Measurements from ENCODE around the gene SHLD1. TPM values are rescaled to one million over a fixed set of nuclear protein-coding genes. Genes with fewer than 3 reads are reported as not detected.

The SHLD1 gene
- total and polyA plus RNA-seq, 2 experiments from 2014 or later: 1.4 to 15.0 TPM

DNA sequence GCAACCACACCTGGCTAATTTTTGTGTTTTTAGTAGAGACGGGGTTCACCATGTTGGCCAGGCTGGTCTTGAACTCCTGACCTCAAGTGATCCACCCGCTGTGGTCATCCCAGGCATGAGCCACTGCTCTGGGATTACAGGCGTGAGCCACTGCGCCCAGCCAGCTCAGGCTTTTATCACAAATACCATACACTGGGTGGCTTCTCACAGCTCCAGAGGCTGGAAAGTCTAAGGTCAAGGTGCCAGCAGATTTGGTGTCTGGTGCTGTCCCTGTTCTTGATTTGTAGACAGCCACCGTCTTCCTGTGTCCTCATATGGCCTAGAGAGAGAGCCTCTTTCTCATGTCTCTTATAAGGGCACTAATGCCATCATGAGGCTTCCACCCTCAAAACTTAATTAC is 25.9 kb downstream of the SHLD1 start:
- H3K9me2 ChIP-seq (ENCODE audit: insufficient read depth): no peaks in the 10 kb centered on the region
- DNase-seq (ENCODE audit: low spot score) (no peak), ATAC-seq (no peak)
- no peaks in the 10 kb centered on the region for H3K27me3 Mint-ChIP-seq (ENCODE audit: insufficient read depth, low read depth, poor library complexity)
- no peaks in the 10 kb centered on the region for H3K79me2 ChIP-seq (replicated peaks; ENCODE audit: insufficient read depth)
- TF ChIP-seq, protein P1, sequence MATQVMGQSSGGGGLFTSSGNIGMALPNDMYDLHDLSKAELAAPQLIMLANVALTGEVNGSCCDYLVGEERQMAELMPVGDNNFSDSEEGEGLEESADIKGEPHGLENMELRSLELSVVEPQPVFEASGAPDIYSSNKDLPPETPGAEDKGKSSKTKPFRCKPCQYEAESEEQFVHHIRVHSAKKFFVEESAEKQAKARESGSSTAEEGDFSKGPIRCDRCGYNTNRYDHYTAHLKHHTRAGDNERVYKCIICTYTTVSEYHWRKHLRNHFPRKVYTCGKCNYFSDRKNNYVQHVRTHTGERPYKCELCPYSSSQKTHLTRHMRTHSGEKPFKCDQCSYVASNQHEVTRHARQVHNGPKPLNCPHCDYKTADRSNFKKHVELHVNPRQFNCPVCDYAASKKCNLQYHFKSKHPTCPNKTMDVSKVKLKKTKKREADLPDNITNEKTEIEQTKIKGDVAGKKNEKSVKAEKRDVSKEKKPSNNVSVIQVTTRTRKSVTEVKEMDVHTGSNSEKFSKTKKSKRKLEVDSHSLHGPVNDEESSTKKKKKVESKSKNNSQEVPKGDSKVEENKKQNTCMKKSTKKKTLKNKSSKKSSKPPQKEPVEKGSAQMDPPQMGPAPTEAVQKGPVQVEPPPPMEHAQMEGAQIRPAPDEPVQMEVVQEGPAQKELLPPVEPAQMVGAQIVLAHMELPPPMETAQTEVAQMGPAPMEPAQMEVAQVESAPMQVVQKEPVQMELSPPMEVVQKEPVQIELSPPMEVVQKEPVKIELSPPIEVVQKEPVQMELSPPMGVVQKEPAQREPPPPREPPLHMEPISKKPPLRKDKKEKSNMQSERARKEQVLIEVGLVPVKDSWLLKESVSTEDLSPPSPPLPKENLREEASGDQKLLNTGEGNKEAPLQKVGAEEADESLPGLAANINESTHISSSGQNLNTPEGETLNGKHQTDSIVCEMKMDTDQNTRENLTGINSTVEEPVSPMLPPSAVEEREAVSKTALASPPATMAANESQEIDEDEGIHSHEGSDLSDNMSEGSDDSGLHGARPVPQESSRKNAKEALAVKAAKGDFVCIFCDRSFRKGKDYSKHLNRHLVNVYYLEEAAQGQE (IDR thresholded peaks at IDR 0.05; ENCODE audit: unreplicated experiment): no peak
- H3K36me3 ChIP-seq (ENCODE audit: insufficient read depth): no peaks in the 10 kb centered on the region
- no peaks in the 10 kb centered on the region; the same call in 2 of the 3 replicates for H3K9me3 Mint-ChIP-seq
- peaks cover 4% of the 10 kb centered on the region; the same call in 2 of the 3 replicates for H3K4me1 Mint-ChIP-seq
- no peak overlapping the region for H3K4me3 Mint-ChIP-seq
- H3K27ac Mint-ChIP-seq: no peak overlapping the region
- no peaks in the 10 kb centered on the region for H4K20me1 ChIP-seq (replicated peaks; ENCODE audit: insufficient read depth)
- peaks cover 7% of the 10 kb centered on the region; the same call in 1 of the 2 replicates for H3K4me1 ChIP-seq (ENCODE audit: insufficient read depth)
- H3F3A ChIP-seq (replicated peaks; ENCODE audit: low read depth): no peaks in the 10 kb centered on the region
- H3K4me3 ChIP-seq: no peak overlapping the region
- no peak overlapping the region for H2AFZ ChIP-seq
- H3K27me3 ChIP-seq (ENCODE audit: insufficient read depth): no peaks in the 10 kb centered on the region
- H3K27ac ChIP-seq (ENCODE audit: low read depth): no peak overlapping the region
- peaks cover 10% of the 10 kb centered on the region; the same call in 2 of the 3 replicates for H3K36me3 Mint-ChIP-seq (ENCODE audit: low read depth)
- H3K4me2 ChIP-seq: no peak overlapping the region

DNA sequence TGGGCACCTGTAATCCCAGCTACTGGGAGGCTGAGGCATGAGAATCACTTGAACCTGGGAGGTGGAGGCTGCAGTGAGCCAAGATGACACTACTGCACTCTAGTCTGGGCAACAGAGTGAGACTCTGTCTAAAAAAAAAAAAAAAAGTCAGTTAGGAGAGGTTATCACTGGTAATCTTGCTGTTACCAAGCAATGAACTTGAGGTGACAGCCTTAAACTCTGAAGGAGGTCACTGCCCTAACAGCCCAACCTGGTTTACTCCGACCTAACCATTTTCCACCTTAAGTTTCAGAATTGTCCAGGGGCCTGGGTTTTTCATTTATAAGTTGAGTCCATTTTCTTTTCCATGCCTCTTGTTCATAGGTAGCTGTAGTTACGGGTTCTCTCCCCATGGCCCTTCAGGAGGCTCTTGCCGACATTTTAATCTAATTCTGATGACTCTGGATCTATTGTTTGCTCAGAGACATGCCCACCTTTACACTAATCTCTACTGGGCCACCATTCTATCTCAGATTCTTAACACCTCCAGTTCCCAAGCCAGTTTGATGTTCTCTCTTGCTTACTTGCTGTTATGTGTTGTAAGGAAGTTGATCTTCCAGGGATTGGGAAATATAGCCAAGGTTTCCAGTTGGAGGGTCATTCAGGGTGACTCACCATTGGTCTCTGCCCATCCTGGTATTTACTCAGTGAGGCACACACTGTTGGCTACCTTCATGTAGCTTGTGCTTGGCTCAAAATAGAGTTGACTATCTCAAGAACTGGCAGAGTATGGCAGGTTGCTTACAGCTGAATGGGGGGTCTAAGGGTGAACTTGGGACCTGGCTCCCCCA is 29.1 kb downstream of the SHLD1 start:
- H3K36me3 ChIP-seq (ENCODE audit: insufficient read depth): no peaks in the 10 kb centered on the region
- no peaks in the 10 kb centered on the region for H3K27me3 Mint-ChIP-seq (ENCODE audit: insufficient read depth, low read depth, poor library complexity)
- no peaks in the 10 kb centered on the region for H3F3A ChIP-seq (replicated peaks; ENCODE audit: low read depth)
- H3K9me3 Mint-ChIP-seq: no peaks in the 10 kb centered on the region
- DNase-seq (ENCODE audit: low spot score): no peak
- peaks cover 9% of the 10 kb centered on the region; the same call in 2 of the 3 replicates for H3K36me3 Mint-ChIP-seq (ENCODE audit: low read depth)
- no peak for ATAC-seq
- no peak overlapping the region for H3K4me3 Mint-ChIP-seq
- no peak overlapping the region for H3K4me2 ChIP-seq
- H3K4me1 ChIP-seq (ENCODE audit: insufficient read depth): no peaks in the 10 kb centered on the region
- no peak overlapping the region for H3K27ac Mint-ChIP-seq
- H2AFZ ChIP-seq: no peak overlapping the region
- H3K27me3 ChIP-seq (ENCODE audit: insufficient read depth): no peaks in the 10 kb centered on the region
- no peaks in the 10 kb centered on the region for H3K9me2 ChIP-seq (ENCODE audit: insufficient read depth)
- H3K27ac ChIP-seq (ENCODE audit: low read depth): no peak overlapping the region
- no peaks in the 10 kb centered on the region for H3K79me2 ChIP-seq (replicated peaks; ENCODE audit: insufficient read depth)
- H4K20me1 ChIP-seq (replicated peaks; ENCODE audit: insufficient read depth): no peaks in the 10 kb centered on the region
- no peaks in the 10 kb centered on the region; the same call in 1 of the 3 replicates for H3K4me1 Mint-ChIP-seq
- H3K4me3 ChIP-seq: no peak overlapping the region
- TF ChIP-seq, protein P2, sequence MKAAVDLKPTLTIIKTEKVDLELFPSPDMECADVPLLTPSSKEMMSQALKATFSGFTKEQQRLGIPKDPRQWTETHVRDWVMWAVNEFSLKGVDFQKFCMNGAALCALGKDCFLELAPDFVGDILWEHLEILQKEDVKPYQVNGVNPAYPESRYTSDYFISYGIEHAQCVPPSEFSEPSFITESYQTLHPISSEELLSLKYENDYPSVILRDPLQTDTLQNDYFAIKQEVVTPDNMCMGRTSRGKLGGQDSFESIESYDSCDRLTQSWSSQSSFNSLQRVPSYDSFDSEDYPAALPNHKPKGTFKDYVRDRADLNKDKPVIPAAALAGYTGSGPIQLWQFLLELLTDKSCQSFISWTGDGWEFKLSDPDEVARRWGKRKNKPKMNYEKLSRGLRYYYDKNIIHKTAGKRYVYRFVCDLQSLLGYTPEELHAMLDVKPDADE (IDR thresholded peaks at IDR 0.05): no peak
- no peak for TF ChIP-seq ZNF114 (CRISPR knock-in tag; IDR thresholded peaks at IDR 0.05)
- TF ChIP-seq EZH2phosphoT487 (IDR thresholded peaks at IDR 0.05; ENCODE audit: unreplicated experiment): no peak
- no peak for TF ChIP-seq JUNB (IDR thresholded peaks at IDR 0.05; ENCODE audit: unreplicated experiment)
- TF ChIP-seq ZNF331 (CRISPR knock-in tag; IDR thresholded peaks at IDR 0.05; ENCODE audit: low read depth): no peak
- TF ChIP-seq EZH2 (IDR thresholded peaks at IDR 0.05; ENCODE audit: low read depth, unreplicated experiment): no peak
- TF ChIP-seq, protein P3, sequence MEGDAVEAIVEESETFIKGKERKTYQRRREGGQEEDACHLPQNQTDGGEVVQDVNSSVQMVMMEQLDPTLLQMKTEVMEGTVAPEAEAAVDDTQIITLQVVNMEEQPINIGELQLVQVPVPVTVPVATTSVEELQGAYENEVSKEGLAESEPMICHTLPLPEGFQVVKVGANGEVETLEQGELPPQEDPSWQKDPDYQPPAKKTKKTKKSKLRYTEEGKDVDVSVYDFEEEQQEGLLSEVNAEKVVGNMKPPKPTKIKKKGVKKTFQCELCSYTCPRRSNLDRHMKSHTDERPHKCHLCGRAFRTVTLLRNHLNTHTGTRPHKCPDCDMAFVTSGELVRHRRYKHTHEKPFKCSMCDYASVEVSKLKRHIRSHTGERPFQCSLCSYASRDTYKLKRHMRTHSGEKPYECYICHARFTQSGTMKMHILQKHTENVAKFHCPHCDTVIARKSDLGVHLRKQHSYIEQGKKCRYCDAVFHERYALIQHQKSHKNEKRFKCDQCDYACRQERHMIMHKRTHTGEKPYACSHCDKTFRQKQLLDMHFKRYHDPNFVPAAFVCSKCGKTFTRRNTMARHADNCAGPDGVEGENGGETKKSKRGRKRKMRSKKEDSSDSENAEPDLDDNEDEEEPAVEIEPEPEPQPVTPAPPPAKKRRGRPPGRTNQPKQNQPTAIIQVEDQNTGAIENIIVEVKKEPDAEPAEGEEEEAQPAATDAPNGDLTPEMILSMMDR (conservative IDR thresholded peaks at IDR 0.05; ENCODE audit: low read depth in 2 of 2): no peak
